CD14-positive monocyte (primary cell): ENCODE measurements around the gene AP2M1. TPM values are rescaled to one million over a fixed set of nuclear protein-coding genes. Genes with fewer than 3 reads are reported as not detected.
A peak's percentile ranks its signal among the peaks of the same experiment; 100 is the strongest.

Experiments used
- DNase-seq, 3 donors: peaks; one replicate each; pipeline ENCODE4 v3.0.0-alpha.2; 2011 to 2022
- H2AFZ ChIP-seq: 2 replicates; pipeline ENCODE4 v1.6.0; 2012; ENCODE audit warnings: mild to moderate bottlenecking, low read depth, low read length, inconsistent platforms; ENCODE audit not compliant: insufficient read depth, poor library complexity, severe bottlenecking
- H3K27ac ChIP-seq, 2 donors: 1 replicate in 1 of 2; 2 replicates in 1 of 2; pipeline ENCODE4 v1.5.1; 2012 to 2013; ENCODE audit warnings: low read length in 2 of 2, control low read depth in 1 of 2, inconsistent platforms in 1 of 2, low read depth in 1 of 2, mild to moderate bottlenecking in 1 of 2
- H3K27me3 ChIP-seq, 2 donors: one replicate each; pipeline versions ENCODE4 v1.6.0 to v1.6.1; 2011 to 2013; ENCODE audit warnings: low read length in 2 of 2; ENCODE audit not compliant: control insufficient read depth in 2 of 2, insufficient read depth in 2 of 2
- H3K36me3 ChIP-seq, 2 donors: replicated peaks in 1 of 2; 1 replicate in 1 of 2; 2 replicates in 1 of 2; pipeline versions ENCODE4 v1.5.1 to v1.6.1; 2012 to 2013; ENCODE audit warnings: low read length in 2 of 2, control low read depth in 1 of 2, inconsistent platforms in 1 of 2, mild to moderate bottlenecking in 1 of 2; ENCODE audit not compliant: insufficient read depth in 2 of 2, control insufficient read depth in 1 of 2
- H3K4me1 ChIP-seq, 2 donors: 1 replicate in 1 of 2; 2 replicates in 1 of 2; pipeline versions ENCODE4 v1.5.1 to v1.6.1; 2012 to 2013; ENCODE audit warnings: low read length in 2 of 2, control low read depth in 1 of 2, inconsistent platforms in 1 of 2, mild to moderate bottlenecking in 1 of 2, moderate library complexity in 1 of 2; ENCODE audit not compliant: insufficient read depth in 2 of 2, control insufficient read depth in 1 of 2
- H3K4me2 ChIP-seq: replicated peaks from 2 replicates; pipeline ENCODE3; 2012; ENCODE audit warnings: low read length, moderate library complexity, mild to moderate bottlenecking; ENCODE audit not compliant: poor library complexity, severe bottlenecking; ENCODE audit errors: extremely low read depth
- H3K4me3 ChIP-seq, 3 experiments: fragments of 200-600 bp in 1 of 3; sonication (generic) in 1 of 3; replicated peaks in 1 of 3; 1 replicate in 2 of 3; 2 replicates in 1 of 3; pipeline ENCODE4 v1.5.1; 2011 to 2013; ENCODE audit warnings: low read length in 3 of 3, mild to moderate bottlenecking in 3 of 3, control low read depth in 2 of 3, low read depth in 2 of 3, inconsistent platforms in 1 of 3, moderate library complexity in 1 of 3
- H3K79me2 ChIP-seq: 2 replicates; pipeline ENCODE4 v1.6.0; 2012; ENCODE audit warnings: mild to moderate bottlenecking, control low read depth, inconsistent platforms, low read length, moderate library complexity; ENCODE audit not compliant: insufficient read depth
- H3K9ac ChIP-seq: 2 replicates; pipeline ENCODE4 v1.6.0; 2017; ENCODE audit warnings: low read length, mild to moderate bottlenecking; ENCODE audit not compliant: insufficient read depth, poor library complexity, severe bottlenecking
- H3K9me3 ChIP-seq, 2 donors: replicated peaks in 1 of 2; 1 replicate in 1 of 2; 2 replicates in 1 of 2; pipeline versions ENCODE4 v1.5.1 to v1.6.1; 2012 to 2013; ENCODE audit warnings: low read length in 2 of 2, control low read depth in 1 of 2; ENCODE audit not compliant: control insufficient read depth in 1 of 2, insufficient read depth in 1 of 2
- H4K20me1 ChIP-seq: 2 replicates; pipeline ENCODE4 v1.6.0; 2012; ENCODE audit warnings: mild to moderate bottlenecking, low read length, control low read depth, moderate library complexity; ENCODE audit not compliant: insufficient read depth
- H3K27ac Mint-ChIP-seq, 7 donors: one replicate each; pipeline ENCODE4 v1.8.0; 2020; ENCODE audit warnings: mild to moderate bottlenecking in 7 of 7, mixed read lengths in 7 of 7, moderate library complexity in 6 of 7, inconsistent platforms in 2 of 7
- H3K27me3 Mint-ChIP-seq, 3 donors: one replicate each; pipeline ENCODE4 v1.8.0; 2021 to 2022; ENCODE audit warnings: low read depth in 3 of 3, mild to moderate bottlenecking in 3 of 3, mixed read lengths in 3 of 3, moderate library complexity in 3 of 3, inconsistent platforms in 1 of 3
- H3K36me3 Mint-ChIP-seq, 2 donors: one replicate each; pipeline ENCODE4 v1.8.0; 2020; ENCODE audit warnings: mixed read lengths in 2 of 2, inconsistent platforms in 1 of 2, mild to moderate bottlenecking in 1 of 2
- H3K4me1 Mint-ChIP-seq: one replicate; pipeline ENCODE4 v1.8.0; 2020; ENCODE audit warnings: mild to moderate bottlenecking, mixed read lengths
- H3K4me3 Mint-ChIP-seq, 2 donors: one replicate each; pipeline ENCODE4 v1.8.0; 2020; ENCODE audit warnings: mild to moderate bottlenecking in 2 of 2, mixed read lengths in 2 of 2, moderate library complexity in 1 of 2
- H3K9me3 Mint-ChIP-seq, 7 donors: one replicate each; pipeline ENCODE4 v1.8.0; 2020 to 2022; ENCODE audit warnings: mixed read lengths in 7 of 7, mild to moderate bottlenecking in 6 of 7, moderate library complexity in 6 of 7, inconsistent platforms in 2 of 7
- WGBS: methylation state at CpG from one replicate; pipeline ENCODE4 v1.1.5; 2013; ENCODE audit warnings: missing lambda C conversion rate; ENCODE audit not compliant: insufficient coverage; 5-methylcytosine and 5-hydroxymethylcytosine counted together
- intact Hi-C, 2 donors: fragments of 100-400 bp; cut with micrococcal nuclease; formaldehyde crosslinking; loops; one replicate each; pipeline versions ENCODE4 v1.15.0 to v1.15.1; 2023
- polyA plus RNA-seq, 3 donors: library from polyadenylated mRNA; depleted of rRNA in 1 of 3; unstranded in 2 of 3; stranded (reverse) in 1 of 3; fragments of 300-500 nt in 2 of 3; fragments of >200 nt in 1 of 3; fragmentation: Illumina TruSeq in 2 of 3; gene quantifications; 1 replicate in 2 of 3; 2 replicates in 1 of 3; pipeline ENCODE4 v1.2.3, GENCODE V29; 2012 to 2021
- TF ChIP-seq, protein P1 (sequence below): fragments of 200-600 bp; IDR thresholded peaks from one replicate; pipeline ENCODE4 v1.8.0; 2022; ENCODE audit warnings: antibody characterized with exemption, mild to moderate bottlenecking

AP2M1 gene
- polyA plus RNA-seq, 3 donors = 283 to 327 (median 295) TPM

DNA sequence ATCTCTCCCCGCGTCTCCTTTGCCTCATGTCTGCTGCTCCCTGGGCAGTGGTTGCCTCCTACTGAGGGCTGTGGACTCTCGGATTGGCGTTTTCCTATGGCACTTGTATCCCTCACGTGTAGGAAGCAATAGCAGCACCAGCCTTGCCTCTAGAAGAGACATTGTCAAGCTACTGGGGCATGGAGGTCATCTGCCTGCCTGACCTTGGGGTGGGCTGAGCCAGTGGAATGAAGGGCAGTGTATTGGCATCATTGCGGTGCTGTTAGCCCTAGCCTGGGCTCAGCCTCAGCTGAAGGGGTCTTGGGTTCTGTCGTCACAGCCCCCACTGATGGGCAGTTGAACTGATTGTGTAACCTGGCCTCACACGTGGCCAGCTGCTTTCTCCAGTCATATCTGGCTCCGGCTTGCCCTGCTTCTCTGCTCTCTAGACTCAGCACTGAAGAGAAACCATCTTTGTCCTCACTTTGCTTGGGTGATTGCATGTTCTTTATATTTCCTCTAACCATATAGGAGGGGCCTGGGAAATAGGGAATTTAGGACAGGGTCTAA, 19.4 kb downstream of the AP2M1 start:
- TF ChIP-seq, protein P1, sequence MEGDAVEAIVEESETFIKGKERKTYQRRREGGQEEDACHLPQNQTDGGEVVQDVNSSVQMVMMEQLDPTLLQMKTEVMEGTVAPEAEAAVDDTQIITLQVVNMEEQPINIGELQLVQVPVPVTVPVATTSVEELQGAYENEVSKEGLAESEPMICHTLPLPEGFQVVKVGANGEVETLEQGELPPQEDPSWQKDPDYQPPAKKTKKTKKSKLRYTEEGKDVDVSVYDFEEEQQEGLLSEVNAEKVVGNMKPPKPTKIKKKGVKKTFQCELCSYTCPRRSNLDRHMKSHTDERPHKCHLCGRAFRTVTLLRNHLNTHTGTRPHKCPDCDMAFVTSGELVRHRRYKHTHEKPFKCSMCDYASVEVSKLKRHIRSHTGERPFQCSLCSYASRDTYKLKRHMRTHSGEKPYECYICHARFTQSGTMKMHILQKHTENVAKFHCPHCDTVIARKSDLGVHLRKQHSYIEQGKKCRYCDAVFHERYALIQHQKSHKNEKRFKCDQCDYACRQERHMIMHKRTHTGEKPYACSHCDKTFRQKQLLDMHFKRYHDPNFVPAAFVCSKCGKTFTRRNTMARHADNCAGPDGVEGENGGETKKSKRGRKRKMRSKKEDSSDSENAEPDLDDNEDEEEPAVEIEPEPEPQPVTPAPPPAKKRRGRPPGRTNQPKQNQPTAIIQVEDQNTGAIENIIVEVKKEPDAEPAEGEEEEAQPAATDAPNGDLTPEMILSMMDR = no peak
- DNase-seq = no peak
- H3K36me3 ChIP-seq = peaks cover 66 to 74% of the 10 kb centered on the region in 2 donors
- H3K27ac ChIP-seq = no peak overlapping the region
- Mint-ChIP-seq H3K27ac (peak overlapping the region in 2 of 7 donors; percentile 27 to 43), H3K4me1 (no peaks in the 10 kb centered on the region), H3K4me3 (no peak overlapping the region), H3K27me3 (no peaks in the 10 kb centered on the region), H3K36me3 (peaks cover 70 to 74% of the 10 kb centered on the region in 2 donors), H3K9me3 (no peaks in the 10 kb centered on the region)
- no peaks in the 10 kb centered on the region for H3K4me1 ChIP-seq
- H2AFZ ChIP-seq = no peak overlapping the region
- WGBS = 92% methylated on average over 6 of the region's 9 CpGs
- intact Hi-C loops = no loop called here
- no peak overlapping the region for H3K4me3 ChIP-seq
- peaks cover 9% of the 10 kb centered on the region for H3K79me2 ChIP-seq
- H4K20me1 ChIP-seq = peaks cover 23% of the 10 kb centered on the region
- no peak overlapping the region for H3K4me2 ChIP-seq
- H3K27me3 ChIP-seq = no peaks in the 10 kb centered on the region
- H3K9me3 ChIP-seq = no peaks in the 10 kb centered on the region
- no peak overlapping the region for H3K9ac ChIP-seq

DNA sequence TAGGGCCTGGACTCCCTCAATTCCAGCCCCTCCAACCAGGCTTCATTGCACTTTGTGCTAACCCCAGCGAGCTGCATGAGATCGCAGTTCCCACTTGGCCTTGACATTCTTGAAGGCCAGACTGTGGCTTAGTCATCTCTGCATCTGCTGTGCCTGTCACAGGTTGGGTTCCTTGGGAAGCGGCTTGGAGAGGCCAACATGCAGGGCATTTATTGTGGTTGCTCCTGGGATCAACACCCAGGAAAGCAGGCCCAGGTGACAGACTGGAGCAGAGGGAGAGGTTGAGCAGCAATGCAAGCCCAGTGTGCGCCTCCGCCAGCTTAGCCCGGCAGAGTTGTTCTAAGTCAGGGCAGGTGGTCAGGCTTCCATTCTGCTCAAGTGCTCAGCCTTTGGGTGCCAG, 21.9 kb downstream of the AP2M1 start:
- WGBS = 94% methylated on average over 6 of the region's 6 CpGs
- peak overlapping the region in 2 of 7 donors; percentile 64 to 79 for H3K27ac Mint-ChIP-seq

More for the DNA sequence above, 21.9 kb downstream of the AP2M1 start:
- H3K27ac ChIP-seq = no peak overlapping the region
- H3K4me3 Mint-ChIP-seq = no peak overlapping the region
- H3K4me3 ChIP-seq = no peak overlapping the region
- H2AFZ ChIP-seq = no peak overlapping the region
- peaks cover 4% of the 10 kb centered on the region for H4K20me1 ChIP-seq
- no peaks in the 10 kb centered on the region for H3K9me3 Mint-ChIP-seq
- H3K4me1 ChIP-seq = no peaks in the 10 kb centered on the region
- H3K79me2 ChIP-seq = no peaks in the 10 kb centered on the region
- intact Hi-C loops = no loop called here
- H3K27me3 ChIP-seq = no peaks in the 10 kb centered on the region
- H3K9me3 ChIP-seq = no peaks in the 10 kb centered on the region
- peaks cover 41 to 50% of the 10 kb centered on the region in 2 donors for H3K36me3 ChIP-seq
- DNase-seq = no peak
- no peaks in the 10 kb centered on the region for H3K27me3 Mint-ChIP-seq
- H3K9ac ChIP-seq = no peak overlapping the region
- peaks cover 48 to 50% of the 10 kb centered on the region in 2 donors for H3K36me3 Mint-ChIP-seq
- no peak overlapping the region for H3K4me2 ChIP-seq
- H3K4me1 Mint-ChIP-seq = no peaks in the 10 kb centered on the region
- TF ChIP-seq, protein P1 = no peak
